ENCODE measurements around the gene ABCB9. TPM values are rescaled to one million over a fixed set of nuclear protein-coding genes. Genes with fewer than 3 reads are reported as not detected.

Gene ABCB9
- total and polyA plus RNA-seq, 2 experiments from 2014 or later, result 1.2 to 7.0 TPM

DNA sequence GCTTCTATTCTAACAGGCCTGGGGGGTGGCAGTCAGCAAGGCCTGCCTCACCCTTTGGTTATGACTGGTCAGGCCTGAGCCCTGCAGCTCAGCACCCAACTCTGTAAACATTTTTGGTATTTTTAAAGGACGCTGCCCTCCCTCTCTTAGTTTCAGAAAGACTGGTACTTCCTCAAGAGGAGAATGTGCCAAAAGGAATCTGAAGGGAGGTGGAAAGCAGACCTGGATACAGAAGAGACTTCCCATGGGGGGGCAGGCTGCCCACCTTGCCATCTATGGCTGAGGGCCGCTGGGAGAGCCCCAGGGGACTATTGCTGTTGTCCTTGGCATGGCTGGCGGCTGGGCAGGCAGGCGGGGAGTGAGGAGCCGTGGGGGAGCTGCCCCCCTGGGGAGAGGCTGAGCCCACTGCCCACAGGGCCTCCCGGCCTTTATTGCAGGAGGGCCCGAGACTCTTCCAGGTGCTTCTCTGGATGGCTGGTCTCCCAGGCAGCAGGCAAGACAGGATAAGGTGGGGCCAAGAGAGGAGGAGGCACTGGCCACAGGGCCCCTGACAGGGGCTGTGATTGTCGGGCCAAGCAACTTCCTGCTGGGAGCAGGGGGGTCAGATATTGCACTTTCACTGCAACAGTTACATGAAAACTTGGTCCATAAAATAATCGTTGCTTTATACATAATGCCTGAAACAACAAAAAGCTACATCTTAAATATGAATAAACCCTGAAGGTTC, 17.7 kb upstream of the ABCB9 start:
- Mint-ChIP-seq H3K4me1 (peaks cover 21% of the 10 kb centered on the region), H3K9me3 (no peaks in the 10 kb centered on the region), H3K27me3 (ENCODE audit: insufficient read depth, low read depth, poor library complexity) (peaks cover 20% of the 10 kb centered on the region), H3K4me3 (no peak overlapping the region), H3K36me3 (ENCODE audit: low read depth) (no peaks in the 10 kb centered on the region; the same call in 2 of the 3 replicates), H3K27ac (no peak overlapping the region)
- peaks cover 10% of the 10 kb centered on the region; the same call in 1 of the 2 replicates for H3K79me2 ChIP-seq (replicated peaks; ENCODE audit: insufficient read depth)
- DNase-seq (ENCODE audit: low spot score), result no peak
- no peak overlapping the region for H3K4me2 ChIP-seq
- ATAC-seq, result no peak
- no peak overlapping the region for H2AFZ ChIP-seq
- peaks cover 17% of the 10 kb centered on the region; the same call in 1 of the 2 replicates for H3K4me1 ChIP-seq (ENCODE audit: insufficient read depth)
- H3K4me3 ChIP-seq, result no peak overlapping the region
- no peaks in the 10 kb centered on the region for H4K20me1 ChIP-seq (replicated peaks; ENCODE audit: insufficient read depth)
- 0 out of 2 replicates have a peak overlapping the region, but pooled peaks have one; percentile 50 for H3K27ac ChIP-seq (ENCODE audit: low read depth)
- H3K27me3 ChIP-seq (ENCODE audit: insufficient read depth), result no peaks in the 10 kb centered on the region
- H3K36me3 ChIP-seq (ENCODE audit: insufficient read depth), result no peaks in the 10 kb centered on the region; the same call in 1 of the 2 replicates
- TF ChIP-seq POLR2AphosphoS5 (IDR thresholded peaks at IDR 0.05; ENCODE audit: low read depth), result no peak
- TF ChIP-seq ZNF114 (CRISPR knock-in tag; IDR thresholded peaks at IDR 0.05), result no peak
- TF ChIP-seq EZH2 (IDR thresholded peaks at IDR 0.05; ENCODE audit: low read depth, unreplicated experiment), result no peak
- no peak for TF ChIP-seq CTCF (conservative IDR thresholded peaks at IDR 0.05; ENCODE audit: low read depth in 2 of 2)
- no peak for TF ChIP-seq REST (IDR thresholded peaks at IDR 0.05; ENCODE audit: unreplicated experiment)
- TF ChIP-seq ETS1 (IDR thresholded peaks at IDR 0.05), result no peak
- no peak for TF ChIP-seq NANOG (IDR thresholded peaks at IDR 0.05; ENCODE audit: borderline replicate concordance)
- no peak for TF ChIP-seq STAT1 (IDR thresholded peaks at IDR 0.05; ENCODE audit: unreplicated experiment)
- TF ChIP-seq JUNB (IDR thresholded peaks at IDR 0.05; ENCODE audit: unreplicated experiment), result no peak
- TF ChIP-seq EZH2phosphoT487 (IDR thresholded peaks at IDR 0.05; ENCODE audit: unreplicated experiment), result no peak
- no peaks in the 10 kb centered on the region for H3F3A ChIP-seq (replicated peaks; ENCODE audit: low read depth)
- H3K9me2 ChIP-seq (ENCODE audit: insufficient read depth), result no peaks in the 10 kb centered on the region
